Osteocyte (in vitro differentiated cells): Measurements from ENCODE around the gene RCBTB2. TPM values are rescaled to one million over a fixed set of nuclear protein-coding genes. Genes with fewer than 3 reads are reported as not detected.

Experiments used
- DNase-seq: peaks from one replicate; pipeline ENCODE4 v3.0.0; 2021; ENCODE audit warnings: mixed read lengths; ENCODE audit not compliant: unreplicated experiment; ENCODE audit errors: extremely low spot score
- H3K27ac Mint-ChIP-seq: one replicate; pipeline ENCODE4 v1.8.0; 2021; ENCODE audit warnings: mild to moderate bottlenecking, mixed read lengths; ENCODE audit not compliant: unreplicated experiment
- H3K27me3 Mint-ChIP-seq: one replicate; pipeline ENCODE4 v1.8.0; 2021; ENCODE audit warnings: mixed read lengths; ENCODE audit not compliant: unreplicated experiment
- H3K36me3 Mint-ChIP-seq: one replicate; pipeline ENCODE4 v1.8.0; 2021; ENCODE audit warnings: mixed read lengths; ENCODE audit not compliant: unreplicated experiment
- H3K4me1 Mint-ChIP-seq: one replicate; pipeline ENCODE4 v1.8.0; 2021; ENCODE audit warnings: mixed read lengths; ENCODE audit not compliant: unreplicated experiment
- H3K4me3 Mint-ChIP-seq: one replicate; pipeline ENCODE4 v1.8.0; 2021; ENCODE audit warnings: mild to moderate bottlenecking, moderate library complexity, mixed read lengths; ENCODE audit not compliant: unreplicated experiment
- H3K9me3 Mint-ChIP-seq: one replicate; pipeline ENCODE4 v1.8.0; 2021; ENCODE audit warnings: mixed read lengths; ENCODE audit not compliant: unreplicated experiment
- total RNA-seq: library from RNA; stranded (reverse); gene quantifications from 2 replicates; pipeline ENCODE4 v1.2.1, GENCODE V29; 2021
- TF ChIP-seq, protein P1 (sequence below): fragments of 200-600 bp; sonication (generic); IDR thresholded peaks from 2 replicates; pipeline ENCODE4 v1.5.0; 2021; ENCODE audit warnings: antibody characterized with exemption, mild to moderate bottlenecking, moderate library complexity

Gene RCBTB2
- total RNA-seq, 1 donor from 2014 or later, result 12.1 TPM

DNA sequence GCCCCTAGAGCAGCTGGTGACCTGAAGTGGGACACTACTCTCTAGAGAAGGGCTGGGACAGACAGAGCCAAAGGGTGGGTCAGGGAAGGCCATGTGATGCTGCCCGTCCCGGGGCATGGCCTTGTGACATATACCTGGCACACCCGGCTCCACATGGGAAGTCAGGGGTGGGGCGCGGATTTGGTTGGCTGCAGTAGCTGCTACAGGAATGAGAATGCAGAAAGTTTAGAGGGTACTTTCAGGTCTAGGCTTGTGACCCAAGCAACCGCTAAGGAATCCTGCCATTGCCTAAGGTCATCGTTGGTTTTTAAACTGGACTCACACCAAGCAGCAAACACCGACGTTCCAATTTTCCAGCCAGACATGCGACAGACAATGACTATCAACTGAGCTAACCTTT lies 25.9 kb downstream of the RCBTB2 start:
- DNase-seq, result no peak
- peaks cover 12% of the 10 kb centered on the region for H3K36me3 Mint-ChIP-seq
- H3K4me3 Mint-ChIP-seq, result no peak overlapping the region
- peaks cover 12% of the 10 kb centered on the region for H3K4me1 Mint-ChIP-seq
- H3K27ac Mint-ChIP-seq, result no peak overlapping the region
- no peaks in the 10 kb centered on the region for H3K9me3 Mint-ChIP-seq
- TF ChIP-seq, protein P1, sequence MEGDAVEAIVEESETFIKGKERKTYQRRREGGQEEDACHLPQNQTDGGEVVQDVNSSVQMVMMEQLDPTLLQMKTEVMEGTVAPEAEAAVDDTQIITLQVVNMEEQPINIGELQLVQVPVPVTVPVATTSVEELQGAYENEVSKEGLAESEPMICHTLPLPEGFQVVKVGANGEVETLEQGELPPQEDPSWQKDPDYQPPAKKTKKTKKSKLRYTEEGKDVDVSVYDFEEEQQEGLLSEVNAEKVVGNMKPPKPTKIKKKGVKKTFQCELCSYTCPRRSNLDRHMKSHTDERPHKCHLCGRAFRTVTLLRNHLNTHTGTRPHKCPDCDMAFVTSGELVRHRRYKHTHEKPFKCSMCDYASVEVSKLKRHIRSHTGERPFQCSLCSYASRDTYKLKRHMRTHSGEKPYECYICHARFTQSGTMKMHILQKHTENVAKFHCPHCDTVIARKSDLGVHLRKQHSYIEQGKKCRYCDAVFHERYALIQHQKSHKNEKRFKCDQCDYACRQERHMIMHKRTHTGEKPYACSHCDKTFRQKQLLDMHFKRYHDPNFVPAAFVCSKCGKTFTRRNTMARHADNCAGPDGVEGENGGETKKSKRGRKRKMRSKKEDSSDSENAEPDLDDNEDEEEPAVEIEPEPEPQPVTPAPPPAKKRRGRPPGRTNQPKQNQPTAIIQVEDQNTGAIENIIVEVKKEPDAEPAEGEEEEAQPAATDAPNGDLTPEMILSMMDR, result no peak
- H3K27me3 Mint-ChIP-seq, result no peaks in the 10 kb centered on the region

DNA sequence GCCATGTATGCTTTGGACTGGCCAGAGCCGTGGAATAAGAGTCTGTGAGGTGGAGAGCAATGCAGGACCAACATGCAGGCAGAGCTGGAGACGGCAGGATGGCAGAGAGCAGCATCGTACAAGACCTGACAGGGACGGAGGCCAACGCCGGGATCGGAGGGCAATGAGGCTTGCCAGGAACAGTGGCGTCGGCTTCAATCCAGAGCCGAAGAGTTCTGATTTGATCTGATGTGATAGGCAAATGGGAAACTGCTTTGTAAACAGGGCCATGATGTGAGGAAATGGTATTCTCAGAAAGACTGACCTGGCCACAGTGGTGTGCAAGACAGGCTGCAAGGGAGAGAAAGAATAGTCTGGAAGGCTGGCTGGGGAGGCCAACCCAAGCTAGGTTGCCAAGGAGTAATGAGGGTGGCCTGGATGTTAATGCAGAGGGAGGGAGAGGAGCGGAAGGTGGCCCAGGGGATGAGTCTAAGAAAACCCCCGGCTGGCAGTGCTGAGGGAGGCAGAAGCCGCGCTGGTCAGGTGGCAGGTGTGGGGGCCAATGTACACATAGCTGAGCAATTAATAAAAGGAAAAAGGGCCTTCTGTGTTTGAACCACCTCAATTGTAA lies 26.7 kb downstream of the RCBTB2 start:
- TF ChIP-seq, protein P1, result no peak
- H3K4me1 Mint-ChIP-seq, result peaks cover 4% of the 10 kb centered on the region
- H3K36me3 Mint-ChIP-seq, result peaks cover 7% of the 10 kb centered on the region
- H3K27ac Mint-ChIP-seq, result no peak overlapping the region
- H3K9me3 Mint-ChIP-seq, result no peaks in the 10 kb centered on the region
- H3K4me3 Mint-ChIP-seq, result no peak overlapping the region
- no peak for DNase-seq
- no peaks in the 10 kb centered on the region for H3K27me3 Mint-ChIP-seq

DNA sequence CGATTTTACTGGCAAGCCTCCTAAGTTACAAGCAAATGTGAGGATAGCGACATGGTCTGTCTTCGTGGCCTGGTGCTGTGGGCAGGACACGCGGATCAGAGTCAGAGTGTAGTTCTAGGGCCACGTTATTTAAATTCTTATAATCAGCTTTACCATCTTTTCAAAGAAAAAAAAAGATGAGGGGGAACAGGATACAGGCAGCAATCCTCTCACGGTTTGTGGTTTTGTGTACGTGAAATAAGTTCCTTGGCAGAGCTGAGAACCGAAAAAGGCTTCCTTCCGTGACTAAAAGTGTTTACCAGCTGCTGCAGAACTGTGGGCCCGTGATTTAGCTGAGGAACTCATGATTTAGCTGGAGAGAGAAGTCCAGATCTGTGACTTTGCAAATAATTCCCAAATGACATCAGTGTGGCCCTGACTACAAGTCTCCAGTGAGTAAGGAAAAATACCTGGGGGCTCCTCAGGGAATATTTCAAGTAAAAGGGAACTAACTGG lies 27.2 kb downstream of the RCBTB2 start:
- Mint-ChIP-seq H3K27ac (no peak overlapping the region), H3K9me3 (no peaks in the 10 kb centered on the region), H3K4me3 (no peak overlapping the region), H3K36me3 (peaks cover 7% of the 10 kb centered on the region), H3K4me1 (peaks cover 6% of the 10 kb centered on the region), H3K27me3 (no peaks in the 10 kb centered on the region)
- DNase-seq, result no peak
- TF ChIP-seq, protein P1, result no peak

DNA sequence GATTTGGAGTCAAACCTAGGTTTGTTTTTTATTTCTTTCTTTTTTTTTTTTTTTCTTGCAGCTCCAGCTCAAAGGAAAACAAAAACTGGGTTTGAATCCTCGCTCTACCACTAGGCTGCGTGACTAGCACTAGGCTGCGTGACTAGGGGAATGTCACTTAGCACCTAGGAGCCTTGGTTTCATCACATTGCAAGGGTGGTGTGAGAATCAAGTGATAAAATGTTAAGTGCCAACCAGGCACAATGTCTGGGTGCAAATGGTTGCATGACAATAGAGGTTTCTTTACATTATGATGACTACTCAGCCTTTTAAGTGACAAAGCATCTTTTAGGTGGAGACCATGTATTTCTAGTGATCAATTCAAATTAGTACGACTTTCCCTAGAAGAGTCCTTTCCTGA lies 27.9 kb downstream of the RCBTB2 start:
- Mint-ChIP-seq H3K36me3 (peaks cover 7% of the 10 kb centered on the region), H3K4me1 (peaks cover 9% of the 10 kb centered on the region), H3K4me3 (no peak overlapping the region), H3K27ac (no peak overlapping the region), H3K9me3 (no peaks in the 10 kb centered on the region), H3K27me3 (no peaks in the 10 kb centered on the region)
- no peak for DNase-seq
- TF ChIP-seq, protein P1, result no peak

DNA sequence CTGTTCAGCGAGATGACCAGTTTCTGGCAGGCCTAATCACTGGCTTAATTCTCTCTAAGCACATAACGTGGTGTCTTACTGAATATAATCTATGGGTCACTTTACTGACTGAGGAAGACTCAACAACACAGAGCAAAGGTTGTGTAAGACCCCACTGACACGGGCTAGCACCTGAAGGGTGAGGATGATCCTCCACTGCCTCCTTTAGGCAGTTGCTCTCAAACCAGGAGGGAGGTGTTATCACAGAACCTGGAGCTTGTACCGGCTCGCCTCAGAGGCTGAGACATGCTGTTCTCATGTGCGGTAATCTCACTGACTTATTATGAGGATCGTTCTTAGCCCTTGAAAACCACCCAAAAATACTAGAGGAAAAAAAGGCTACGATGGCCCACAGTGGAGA lies 28.3 kb downstream of the RCBTB2 start:
- Mint-ChIP-seq H3K9me3 (no peaks in the 10 kb centered on the region), H3K27ac (no peak overlapping the region), H3K27me3 (no peaks in the 10 kb centered on the region), H3K4me1 (peaks cover 9% of the 10 kb centered on the region), H3K4me3 (no peak overlapping the region), H3K36me3 (peaks cover 7% of the 10 kb centered on the region)
- no peak for DNase-seq
- TF ChIP-seq, protein P1, result no peak
